LNCAP (cell line): ENCODE results near the gene ETV1.

Experiments
- TF ChIP-seq, protein P1 (sequence below): fragments of 450-650 bp; IDR thresholded peaks from 2 replicates; pipeline ENCODE4 v1.5.1; 2017; ENCODE audit warnings: mild to moderate bottlenecking

Gene ETV1

DNA sequence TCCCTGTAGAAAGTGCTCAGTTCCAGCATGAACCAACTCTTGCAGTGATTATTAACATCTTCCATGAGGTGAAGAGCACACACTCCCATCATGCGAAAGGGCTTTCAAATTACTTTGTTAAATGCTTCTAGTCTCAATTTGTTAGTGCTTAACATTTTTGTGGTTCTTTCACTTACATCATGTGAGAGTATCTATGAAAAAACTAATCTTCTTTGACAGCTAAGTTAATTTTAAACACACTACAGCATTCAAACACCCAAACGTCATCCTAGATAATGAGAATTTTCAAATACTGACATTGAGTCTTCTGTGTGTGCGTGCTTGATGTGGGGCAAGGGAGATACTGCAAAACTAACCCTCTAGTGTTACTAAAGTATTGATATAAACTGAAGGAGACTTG, 84.8 kb downstream of the ETV1 start:
- TF ChIP-seq, protein P1, sequence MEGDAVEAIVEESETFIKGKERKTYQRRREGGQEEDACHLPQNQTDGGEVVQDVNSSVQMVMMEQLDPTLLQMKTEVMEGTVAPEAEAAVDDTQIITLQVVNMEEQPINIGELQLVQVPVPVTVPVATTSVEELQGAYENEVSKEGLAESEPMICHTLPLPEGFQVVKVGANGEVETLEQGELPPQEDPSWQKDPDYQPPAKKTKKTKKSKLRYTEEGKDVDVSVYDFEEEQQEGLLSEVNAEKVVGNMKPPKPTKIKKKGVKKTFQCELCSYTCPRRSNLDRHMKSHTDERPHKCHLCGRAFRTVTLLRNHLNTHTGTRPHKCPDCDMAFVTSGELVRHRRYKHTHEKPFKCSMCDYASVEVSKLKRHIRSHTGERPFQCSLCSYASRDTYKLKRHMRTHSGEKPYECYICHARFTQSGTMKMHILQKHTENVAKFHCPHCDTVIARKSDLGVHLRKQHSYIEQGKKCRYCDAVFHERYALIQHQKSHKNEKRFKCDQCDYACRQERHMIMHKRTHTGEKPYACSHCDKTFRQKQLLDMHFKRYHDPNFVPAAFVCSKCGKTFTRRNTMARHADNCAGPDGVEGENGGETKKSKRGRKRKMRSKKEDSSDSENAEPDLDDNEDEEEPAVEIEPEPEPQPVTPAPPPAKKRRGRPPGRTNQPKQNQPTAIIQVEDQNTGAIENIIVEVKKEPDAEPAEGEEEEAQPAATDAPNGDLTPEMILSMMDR, result no peak

DNA sequence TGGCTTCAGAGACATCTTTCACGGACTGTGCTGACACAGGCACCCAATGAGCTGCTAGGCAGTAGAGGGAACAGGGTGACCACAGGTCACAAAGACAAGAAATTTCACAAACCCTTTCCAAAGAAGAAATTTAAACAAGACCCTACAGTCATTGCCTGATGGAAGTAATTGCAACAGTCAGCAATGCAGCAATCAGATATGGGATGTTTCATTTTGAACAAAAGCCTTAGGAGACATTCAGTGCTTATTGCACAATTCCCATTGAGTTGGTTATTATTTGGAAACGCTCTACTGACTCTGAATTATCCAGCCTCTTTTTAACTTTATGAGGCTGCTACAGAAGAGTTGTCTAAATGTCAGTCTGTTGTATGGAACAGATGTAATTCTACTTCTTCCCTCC, 85.5 kb downstream of the ETV1 start:
- TF ChIP-seq, protein P1, result no peak

DNA sequence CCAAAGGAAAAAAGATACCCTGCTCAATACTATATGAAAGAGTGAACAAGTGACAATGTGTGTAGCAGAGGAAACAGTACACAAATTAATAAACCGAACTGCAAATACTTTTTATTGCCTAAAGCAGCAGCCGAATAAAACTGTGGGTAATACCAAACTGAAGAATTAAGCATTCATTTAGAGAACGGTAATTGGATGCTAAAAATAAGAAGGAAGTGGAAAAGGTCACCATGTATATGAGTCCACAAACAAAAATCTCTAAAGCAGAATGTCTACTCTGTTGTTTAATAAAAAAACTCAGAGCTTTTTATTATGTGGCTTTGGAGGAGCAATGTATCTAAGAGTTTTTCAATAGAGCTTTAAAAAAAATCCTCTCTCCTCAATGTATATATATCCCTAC, 87.9 kb downstream of the ETV1 start:
- TF ChIP-seq, protein P1, result no peak

DNA sequence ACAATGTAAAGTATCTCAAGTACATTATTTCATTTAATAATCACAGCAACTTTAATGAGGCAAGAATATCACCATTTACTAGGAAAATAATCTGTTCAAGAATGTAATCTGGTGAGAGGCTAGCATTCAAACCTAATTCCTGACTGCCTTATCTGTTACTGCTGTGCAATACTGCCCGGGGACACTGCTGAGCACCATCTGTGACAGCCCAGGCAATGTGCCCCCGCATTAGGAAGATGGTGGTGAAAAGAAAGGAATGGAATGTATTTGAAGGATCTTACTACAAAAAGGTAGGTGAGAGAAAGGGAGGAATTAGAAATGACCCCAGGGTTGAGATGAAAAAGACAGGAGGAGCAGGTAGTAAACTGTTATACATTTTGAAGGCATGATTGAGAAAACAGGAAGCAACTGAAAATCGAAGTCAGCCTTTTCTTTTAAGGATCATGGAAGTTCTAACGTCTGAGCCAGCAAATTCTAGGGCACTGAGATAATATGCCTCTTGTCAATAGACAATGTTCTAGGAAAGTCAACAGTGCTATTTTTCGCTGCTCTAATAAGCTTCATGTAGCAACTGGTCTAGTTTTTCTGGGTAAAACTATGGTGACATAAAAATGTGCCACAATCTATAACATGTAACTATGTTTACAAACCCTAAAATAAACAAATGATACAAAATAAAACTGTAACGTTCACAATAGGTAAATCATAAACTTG, 90.4 kb downstream of the ETV1 start:
- TF ChIP-seq, protein P1, result no peak

DNA sequence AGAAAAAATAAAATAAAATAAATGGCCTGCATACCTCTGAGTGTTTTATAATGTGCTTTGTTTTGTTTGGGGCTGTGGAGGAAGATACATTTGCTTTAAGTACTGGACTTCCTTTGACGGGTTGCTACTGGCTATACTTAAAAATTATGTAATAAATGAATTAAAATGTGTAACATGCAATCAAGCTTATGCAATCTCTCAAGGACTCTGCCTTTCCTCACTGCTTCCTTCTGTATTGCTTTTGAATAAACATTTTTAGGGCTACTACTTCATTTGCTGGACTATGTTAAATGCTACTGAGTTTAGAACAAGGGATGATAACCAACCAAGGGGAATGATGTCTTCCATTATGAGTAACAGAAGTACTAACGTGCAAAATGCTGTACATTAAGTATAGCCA, 91.6 kb downstream of the ETV1 start:
- TF ChIP-seq, protein P1, result no peak

DNA sequence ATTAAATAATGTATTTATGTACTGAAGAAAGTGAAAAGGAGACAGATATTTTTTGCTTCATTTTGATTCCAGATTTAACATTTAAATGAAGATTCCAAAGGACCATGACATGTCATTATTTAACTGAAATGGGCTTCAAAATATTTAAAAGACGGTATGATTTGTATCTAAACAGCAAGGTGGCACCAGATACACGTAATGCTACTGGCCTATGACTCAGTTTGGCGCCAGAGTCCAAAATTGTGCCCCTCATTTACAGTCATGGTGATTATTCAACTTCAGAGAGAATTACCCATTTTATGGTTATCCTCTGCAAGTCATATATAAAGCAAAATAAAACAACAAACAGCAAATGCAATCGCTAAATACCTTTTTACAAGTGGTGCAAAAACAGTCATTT, 94.5 kb downstream of the ETV1 start:
- TF ChIP-seq, protein P1, result peak; percentile 18; the same call in 1 of the 2 replicates

DNA sequence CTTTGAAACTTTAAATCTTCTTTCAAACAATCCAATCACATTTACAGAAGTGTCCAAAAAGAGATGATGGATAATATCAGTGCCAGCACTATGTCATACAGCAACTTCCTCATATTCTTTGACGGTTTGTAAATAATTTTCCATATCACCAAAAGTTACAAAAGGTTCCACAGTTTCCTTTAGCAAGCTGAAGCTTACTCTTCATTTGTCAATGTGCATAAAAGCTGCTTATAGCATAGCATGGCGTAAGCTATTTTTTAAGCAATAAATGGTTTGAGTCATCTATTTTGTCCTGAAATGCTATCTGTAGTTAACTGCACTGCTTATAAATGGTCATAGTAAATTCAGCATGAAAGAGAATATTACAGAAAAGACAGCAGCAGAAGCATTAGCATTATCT, 95.1 kb downstream of the ETV1 start:
- TF ChIP-seq, protein P1, result no peak

DNA sequence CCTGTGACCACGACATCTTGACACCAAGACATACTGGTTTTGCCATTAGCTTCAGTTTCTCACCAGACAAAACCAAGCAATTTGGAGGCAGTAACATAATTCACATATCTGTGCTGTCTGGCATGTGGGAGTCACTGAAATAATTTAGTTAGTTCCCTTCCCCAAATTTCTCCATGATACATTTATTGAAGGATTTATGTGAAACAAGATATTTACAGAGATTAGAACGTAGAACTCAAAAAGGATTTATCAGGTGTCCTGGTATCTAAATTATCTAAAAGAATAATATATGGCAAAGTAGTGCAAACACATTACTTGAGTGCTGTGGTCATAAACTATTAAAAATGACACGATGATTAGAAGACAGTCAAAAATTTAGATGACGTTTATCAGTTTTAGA, 98.7 kb downstream of the ETV1 start:
- TF ChIP-seq, protein P1, result no peak
